Stomach (tissue), 9 donors: ENCODE data around the gene MZB1. TPM values are rescaled to one million over a fixed set of nuclear protein-coding genes. Genes with fewer than 3 reads are reported as not detected.
A peak's percentile ranks its signal among the peaks of the same experiment; 100 is the strongest.
"Not testable (repeated sequence)": the region's sequence is repeated elsewhere in the genome, so short reads cannot be mapped to it uniquely, and the experiment has no call there.

Experiments used
- DNase-seq, 2 donors: peaks; one replicate each; pipeline versions ENCODE4 v3.0.0 to v3.0.0-alpha.2; 2013 to 2019
- H3K27ac ChIP-seq, 5 donors: fragments of 200-600 bp in 4 of 5; sonication (generic) in 4 of 5; one replicate each; pipeline ENCODE4 v1.5.1; 2013 to 2019; ENCODE audit warnings: mild to moderate bottlenecking in 1 of 5, moderate library complexity in 1 of 5
- H3K27me3 ChIP-seq, 3 donors: fragments of 200-600 bp; sonication (generic); one replicate each; pipeline ENCODE4 v1.5.1; 2017 to 2019; ENCODE audit warnings: mixed run types in 1 of 3
- H3K36me3 ChIP-seq, 4 donors: fragments of 200-600 bp; sonication (generic); 1 replicate in 3 of 4; 2 replicates in 1 of 4; pipeline ENCODE4 v1.5.1; 2016 to 2019
- H3K4me1 ChIP-seq, 4 donors: fragments of 200-600 bp; sonication (generic); one replicate each; pipeline ENCODE4 v1.5.1; 2016 to 2019
- H3K4me3 ChIP-seq, 4 donors: fragments of 200-600 bp; sonication (generic) in 3 of 4; one replicate each; pipeline ENCODE4 v1.5.1; 2016 to 2019; ENCODE audit warnings: mild to moderate bottlenecking in 1 of 4
- H3K9me3 ChIP-seq, 4 donors: fragments of 200-600 bp; sonication (generic); one replicate each; pipeline ENCODE4 v1.5.1; 2016 to 2019
- CTCF ChIP-seq, 7 experiments: fragments of 450-650 bp in 4 of 7; fragments of 200-600 bp in 3 of 7; sonication (generic) in 3 of 7; IDR thresholded peaks; one replicate each; pipeline ENCODE4 v1.5.1; 2016 to 2019; ENCODE audit warnings: antibody characterized with exemption in 7 of 7, control low read depth in 2 of 7, mild to moderate bottlenecking in 1 of 7
- EP300 ChIP-seq: sonication (generic); formaldehyde crosslinking; IDR thresholded peaks from one replicate; pipeline ENCODE4 v1.6.1; 2017; ENCODE audit warnings: antibody characterized with exemption
- POLR2A ChIP-seq, 4 donors: fragments of 450-650 bp; IDR thresholded peaks; one replicate each; pipeline ENCODE4 v1.6.1; 2016; ENCODE audit warnings: antibody characterized with exemption in 4 of 4, control low read depth in 2 of 4, mild to moderate bottlenecking in 1 of 4, moderate library complexity in 1 of 4
- POLR2AphosphoS5 ChIP-seq, 3 donors: sonication (generic); formaldehyde crosslinking; IDR thresholded peaks; one replicate each; pipeline ENCODE4 v1.6.1; 2016; ENCODE audit warnings: antibody characterized with exemption in 3 of 3
- WGBS, 5 donors: extraction: QIAGEN DNeasy Blood & Tissue Kit in 3 of 5; methylation state at CpG; one replicate each; pipeline versions ENCODE4 v1.1.5 to v1.1.7; 2013 to 2018; 5-methylcytosine and 5-hydroxymethylcytosine counted together
- intact Hi-C: fragments of 100-400 bp; cut with DNase I; formaldehyde crosslinking; loops from one replicate; pipeline ENCODE4 v1.15.1; 2023; ENCODE audit warnings: low total_unique reads
- polyA plus RNA-seq, 3 donors: library from polyadenylated mRNA; stranded (reverse); fragments of 200-250 nt; gene quantifications; one replicate each; pipeline ENCODE4 v1.2.3, GENCODE V29; 2013
- total RNA-seq, 5 donors: library from RNA; depleted of rRNA; stranded (reverse); fragments of >200 nt; gene quantifications; one replicate each; pipeline versions ENCODE4 v1.1.0 to v1.2.3, GENCODE V29; 2014 to 2016
- donor health status: healthy with polysubstance abuse.
- donor health status: Bipolar disorder and iron deficiency.
- donor health status: healthy.

MZB1 gene
- total and polyA plus RNA-seq, 8 donors, result 1.1 to 15.8 (median 7.6) TPM; not detected in 1

- 14 to 26% (median 17%) methylated on average over 5 to 8 of the region's 8 CpGs for WGBS, 5 donors
- DNase-seq, result peak; percentile 72 to 88
- peak overlapping the region; percentile 13 to 77 (median 66) for H3K27ac ChIP-seq
- H3K4me1 ChIP-seq, result peaks cover 46 to 73% (median 67%) of the 10 kb centered on the region in 4 donors
- no peaks in the 10 kb centered on the region for H3K36me3 ChIP-seq
- H3K27me3 ChIP-seq, result peaks cover 0 to 18% (median 0%) of the 10 kb centered on the region in 3 donors
- intact Hi-C loops, result no loop called here
- H3K9me3 ChIP-seq, result no peaks in the 10 kb centered on the region
- TF ChIP-seq POLR2AphosphoS5 (IDR thresholded peaks at IDR 0.05) (peak in 1 of 3 donors; percentile 45), EP300 (no peak)
- H3K4me3 ChIP-seq, result peak overlapping the region; percentile 11 to 49 (median 27)
Measured at GRCh38 chr5:139388198-139388821, 1.4 kb downstream of the MZB1 start.

- Histone ChIP-seq H3K36me3 (no peaks in the 10 kb centered on the region), H3K9me3 (no peaks in the 10 kb centered on the region), H3K27ac (peak overlapping the region in 3 of 5 donors; percentile 41 to 77 (median 66)), H3K27me3 (peaks cover 0 to 12% (median 0%) of the 10 kb centered on the region in 3 donors), H3K4me3 (peak overlapping the region in 1 of 4 donors; percentile 49), H3K4me1 (peaks cover 51 to 72% (median 64%) of the 10 kb centered on the region in 4 donors)
- no peak for TF ChIP-seq POLR2AphosphoS5 (IDR thresholded peaks at IDR 0.05)
- TF ChIP-seq POLR2A (IDR thresholded peaks at IDR 0.05), result no peak
- TF ChIP-seq CTCF (IDR thresholded peaks at IDR 0.05), result no peak
- TF ChIP-seq EP300, result no peak
- WGBS, 5 donors, result 46 to 81% (median 61%) methylated on average over 8 to 10 of the region's 10 CpGs
- intact Hi-C loops, result no loop called here
- no peak for DNase-seq
Measured at GRCh38 chr5:139387611-139388197, 2.0 kb downstream of the MZB1 start.

DNA sequence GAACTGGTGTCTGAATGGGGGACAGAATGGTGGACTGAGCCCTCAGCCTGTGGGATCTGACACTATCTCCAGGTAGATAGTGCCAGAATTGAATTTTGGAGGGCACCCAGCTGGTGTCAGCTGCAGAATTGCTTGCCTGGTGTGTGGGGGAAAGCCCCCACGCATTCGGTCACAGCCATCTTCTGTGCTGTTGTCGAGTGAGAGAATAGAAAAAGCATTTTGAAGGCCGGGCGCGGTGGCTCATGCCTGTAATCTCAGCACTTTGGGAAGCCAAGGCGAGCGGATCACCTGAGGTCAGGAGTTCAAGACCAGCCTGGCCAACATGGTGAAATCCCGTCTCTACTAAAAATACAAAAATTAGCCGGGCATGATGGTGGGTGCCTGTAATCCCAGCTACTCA, 2.8 kb downstream of the MZB1 start:
- DNase-seq, H3K4me3 ChIP-seq, H3K9me3 ChIP-seq, H3K36me3 ChIP-seq, H3K27me3 ChIP-seq, intact Hi-C loops, H3K27ac ChIP-seq: not testable (repeated sequence)
- WGBS, 5 donors, result 91 to 96% (median 94%) methylated on average over 9 to 10 of the region's 10 CpGs
- H3K4me1 ChIP-seq, result peaks cover 43 to 68% (median 59%) of the 10 kb centered on the region in 4 donors

- no peak overlapping the region for H3K4me3 ChIP-seq
- DNase-seq, result no peak
- H3K27ac ChIP-seq, result peak overlapping the region in 1 of 5 donors; percentile 83
- no peak for TF ChIP-seq POLR2A (IDR thresholded peaks at IDR 0.05)
- TF ChIP-seq POLR2AphosphoS5 (IDR thresholded peaks at IDR 0.05), result no peak
- no peak for TF ChIP-seq EP300
- no peak for TF ChIP-seq CTCF (IDR thresholded peaks at IDR 0.05)
- peaks cover 37 to 59% (median 50%) of the 10 kb centered on the region in 4 donors for H3K4me1 ChIP-seq
- no peaks in the 10 kb centered on the region for H3K36me3 ChIP-seq
- H3K27me3 ChIP-seq, result no peaks in the 10 kb centered on the region
- 85 to 91% (median 87%) methylated on average over 5 of the region's 5 CpGs for WGBS, 5 donors
- intact Hi-C loops, result no loop called here
- H3K9me3 ChIP-seq, result no peaks in the 10 kb centered on the region
Measured at GRCh38 chr5:139386050-139386438, 3.7 kb downstream of the MZB1 start.

GRCh38 chr5:139385061-139386049, 4.4 kb downstream of the MZB1 start:
- Histone ChIP-seq H3K4me1 (peaks cover 31 to 56% (median 46%) of the 10 kb centered on the region in 4 donors), H3K27me3 (no peaks in the 10 kb centered on the region), H3K36me3 (no peaks in the 10 kb centered on the region), H3K9me3 (no peaks in the 10 kb centered on the region), H3K27ac (peak overlapping the region; percentile 23 to 87 (median 77)), H3K4me3 (peak overlapping the region; percentile 36 to 47 (median 40))
- peak in 1 of 2 donors; percentile 52 for DNase-seq
- 22 to 29% (median 29%) methylated on average over 8 of the region's 8 CpGs for whole genome bisulfite sequencing, 5 donors
- no peak for TF ChIP-seq POLR2A (IDR thresholded peaks at IDR 0.05)
- peak in 5 of 7 experiments; percentile 13 to 40 (median 31) for TF ChIP-seq CTCF (IDR thresholded peaks at IDR 0.05)
- no peak for TF ChIP-seq POLR2AphosphoS5 (IDR thresholded peaks at IDR 0.05)
- no peak for TF ChIP-seq EP300
- intact Hi-C loops, result no loop called here
